ENCODE results near the gene PAWR.

DNA sequence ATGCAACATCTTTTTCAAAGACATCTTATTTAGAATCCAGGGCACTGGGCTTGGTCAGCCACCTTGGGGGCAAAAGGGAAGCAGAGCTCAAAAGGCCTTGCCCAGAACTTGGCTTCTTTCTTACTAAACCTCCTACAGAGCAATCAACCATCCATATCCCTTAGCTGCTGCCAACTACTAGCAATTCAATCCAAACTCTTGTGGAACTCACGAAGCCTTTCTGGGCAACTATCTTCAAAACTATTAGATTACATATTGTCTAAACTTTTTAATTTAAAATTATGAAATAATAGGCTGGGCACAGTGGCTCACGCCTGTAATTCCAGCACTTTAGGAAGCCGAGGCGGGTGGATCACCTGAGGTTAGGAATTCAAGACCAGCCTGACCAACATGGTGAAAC is 95.5 kb downstream of the PAWR start:
- no peak for TF ChIP-seq ZNF565 (CRISPR knock-in tag; conservative IDR thresholded peaks at IDR 0.05; ENCODE audit: low read depth)
- no peak for TF ChIP-seq ZNF8 (CRISPR knock-in tag; IDR thresholded peaks at IDR 0.05)
- TF ChIP-seq PPARA (CRISPR knock-in tag; IDR thresholded peaks at IDR 0.05; ENCODE audit: borderline replicate concordance), result no peak
